Activated CD8-positive, alpha-beta T cell treated with anti-CD3 and anti-CD28 coated beads for 36 hours (primary cell): ENCODE results near the gene SLC38A1. TPM values are rescaled to one million over a fixed set of nuclear protein-coding genes. Genes with fewer than 3 reads are reported as not detected.

ENCODE experiments used
- ATAC-seq: fragments of 200-7000 bp; cut with Tn5 transposase; one replicate; pipeline ENCODE4 v1.10.0; 2021; ENCODE audit warnings: mild to moderate bottlenecking, moderate library complexity
- CTCF ChIA-PET: fragments of 350-600 bp; sonication (Branson Sonifier 250); formaldehyde crosslinking; loops from one replicate; lab custom pipeline; 2021; ENCODE audit warnings: antibody characterized with exemption; lab: Charles Lee
- POLR2A ChIA-PET: fragments of 350-600 bp; sonication (Branson Sonifier 250); formaldehyde crosslinking; loops from one replicate; lab custom pipeline; 2021; ENCODE audit warnings: antibody characterized with exemption; lab: Charles Lee
- DNase-seq: peaks from one replicate; pipeline ENCODE4 v3.0.0-alpha.2; 2020
- H3K27ac Mint-ChIP-seq: one replicate; pipeline ENCODE4 v1.8.0; 2021; ENCODE audit warnings: mild to moderate bottlenecking, mixed read lengths
- H3K27me3 Mint-ChIP-seq: one replicate; pipeline ENCODE4 v1.8.0; 2021; ENCODE audit warnings: mixed read lengths
- H3K36me3 Mint-ChIP-seq: one replicate; pipeline ENCODE4 v1.8.0; 2021; ENCODE audit warnings: low read depth, mixed read lengths
- H3K4me1 Mint-ChIP-seq: one replicate; pipeline ENCODE4 v1.8.0; 2021; ENCODE audit warnings: low read depth, mixed read lengths
- H3K4me3 Mint-ChIP-seq: one replicate; pipeline ENCODE4 v1.8.0; 2021; ENCODE audit warnings: mild to moderate bottlenecking, moderate library complexity, mixed read lengths
- H3K9me3 Mint-ChIP-seq: one replicate; pipeline ENCODE4 v1.8.0; 2021; ENCODE audit warnings: mixed read lengths
- CTCF ChIP-seq: fragments of 200-600 bp; IDR thresholded peaks from one replicate; pipeline ENCODE4 v1.8.0; 2022; ENCODE audit warnings: antibody characterized with exemption, mild to moderate bottlenecking
- intact Hi-C: fragments of 100-400 bp; cut with micrococcal nuclease; formaldehyde crosslinking; loops from one replicate; pipeline ENCODE4 v1.10.0; 2022
- total RNA-seq, 2 experiments: library from RNA; stranded (reverse); gene quantifications; one replicate each; pipeline ENCODE4 v1.2.3, GENCODE V29; 2021

SLC38A1 gene
- total RNA-seq, result 100 to 1,000 TPM; 167 to 168 TPM

GRCh38 chr12:46268583-46269428, at the start of gene SLC38A1:
Gene SLC38A1, minus strand, starts transcription at chr12:46269043. Its CDS starts 29,243 bp downstream, at chr12:46239800.
- Mint-ChIP-seq H3K36me3 (peaks cover 24% of the 10 kb centered on the region), H3K27me3 (no peaks in the 10 kb centered on the region), H3K4me3 (no peak within 1 kb of the TSS), H3K27ac (no peak within 1 kb of the TSS), H3K9me3 (no peaks in the 10 kb centered on the region), H3K4me1 (peaks cover 29% of the 10 kb centered on the region)
- DNase-seq (peak; percentile 92), ATAC-seq (peak; percentile 57)
- intact Hi-C loops, result loop anchor here (5.0 kb wide), 1 partner anchor 103 kb away; the partner anchor contains the start of gene SLC38A2
- no peak for TF ChIP-seq CTCF
- ChIA-PET CTCF (interaction anchor here (0.8 to 3.9 kb wide), 6 partner anchors 33 to 144 kb away, joined by 3 to 19 read pairs (median 5); no protein-coding TSS in a partner anchor), POLR2A (interaction anchor here (0.5 to 6.5 kb wide), 52 partner anchors 9 to 1563 kb away, joined by 3 to 168 read pairs (median 4); partner anchors contain the start of genes ANO6, SCAF11 and SLC38A2)

GRCh38 chr12:46318037-46318436, 49.2 kb upstream of the SLC38A1 start:
- Mint-ChIP-seq H3K27me3 (peaks cover 2% of the 10 kb centered on the region), H3K27ac (no peak overlapping the region), H3K4me1 (no peaks in the 10 kb centered on the region), H3K4me3 (no peak overlapping the region), H3K36me3 (no peaks in the 10 kb centered on the region), H3K9me3 (no peaks in the 10 kb centered on the region)
- ATAC-seq, result no peak
- ChIA-PET CTCF (interaction anchor here (1.0 to 1.4 kb wide), 2 partner anchors 15 to 39 kb away, joined by 3 read pairs; no protein-coding TSS in a partner anchor), POLR2A (interaction anchor here (0.6 kb wide), 1 partner anchor 143 kb away, joined by 3 read pairs; no protein-coding TSS in a partner anchor)
- TF ChIP-seq CTCF, result no peak
- DNase-seq, result no peak
- intact Hi-C loops, result no loop called here

- TF ChIP-seq CTCF, result no peak
- ChIA-PET POLR2A (no interaction called here), CTCF (interaction anchor here (1.5 to 4.3 kb wide), 7 partner anchors 9 to 178 kb away, joined by 4 to 41 read pairs (median 5); no protein-coding TSS in a partner anchor)
- no peak for ATAC-seq
- H3K27me3 Mint-ChIP-seq, result no peaks in the 10 kb centered on the region
- H3K4me3 Mint-ChIP-seq, result no peak overlapping the region
- H3K4me1 Mint-ChIP-seq, result peaks cover 7% of the 10 kb centered on the region
- H3K9me3 Mint-ChIP-seq, result peaks cover 11% of the 10 kb centered on the region
- DNase-seq, result no peak
- H3K36me3 Mint-ChIP-seq, result peaks cover 5% of the 10 kb centered on the region
- H3K27ac Mint-ChIP-seq, result no peak overlapping the region
- intact Hi-C loops, result loop anchor here (5.0 kb wide), 1 partner anchor 177 kb away; no protein-coding TSS in a partner anchor
Observed at GRCh38 chr12:46304070-46304469, 35.2 kb upstream of the SLC38A1 start.

GRCh38 chr12:46303039-46303666, 34.3 kb upstream of the SLC38A1 start:
- peak; percentile 74 for ATAC-seq
- Mint-ChIP-seq H3K9me3 (peaks cover 8% of the 10 kb centered on the region), H3K27me3 (no peaks in the 10 kb centered on the region), H3K4me1 (peaks cover 7% of the 10 kb centered on the region), H3K4me3 (no peak overlapping the region), H3K27ac (no peak overlapping the region), H3K36me3 (peaks cover 2% of the 10 kb centered on the region)
- peak; percentile 59 for DNase-seq
- POLR2A ChIA-PET, result interaction anchor here (0.6 kb wide), 1 partner anchor 212 kb away, joined by 3 read pairs; no protein-coding TSS in a partner anchor
- TF ChIP-seq CTCF, result peak; percentile 95
- CTCF ChIA-PET, result interaction anchor here (0.6 to 4.3 kb wide), 22 partner anchors 8 to 708 kb away, joined by 3 to 41 read pairs (median 4); no protein-coding TSS in a partner anchor
- intact Hi-C loops, result loop anchor here (5.0 kb wide), 1 partner anchor 176 kb away; no protein-coding TSS in a partner anchor
